MCF 10A (cell line): ENCODE results near the gene RASL11B. TPM values are rescaled to one million over a fixed set of nuclear protein-coding genes. Genes with fewer than 3 reads are reported as not detected.

Source experiments
- Bru-seq: library from RNA; stranded (reverse); fragments of 400-500 nt; gene quantifications from one replicate; lab custom pipeline; 2021; lab: Mats Ljungman, UMichigan
- BruChase-seq, 2 experiments: library from RNA; stranded (reverse); fragments of 400-500 nt; gene quantifications; one replicate each; lab custom pipeline; 2021; lab: Mats Ljungman, UMichigan
- BruUV-seq: library from RNA; stranded (reverse); fragments of 400-500 nt; replicated peaks from 2 replicates; lab custom pipeline; 2021; lab: Mats Ljungman, UMichigan
- CTCF ChIA-PET: fragments of 300-600 bp; sonication (Branson Sonifier 250); formaldehyde crosslinking; extraction: SDS; loops from one replicate; lab custom pipeline; 2021; ENCODE audit warnings: antibody characterized with exemption, inconsistent platforms; lab: Yijun Ruan, JAX
- POLR2A ChIA-PET: fragments of 300-600, 350-650 bp; sonication (Branson Sonifier 250); formaldehyde crosslinking; extraction: SDS; loops from one replicate; lab custom pipeline; 2020; ENCODE audit warnings: antibody characterized with exemption, inconsistent platforms; lab: Yijun Ruan, JAX
- DNase-seq: peaks from one replicate; pipeline ENCODE4 v3.0.0-alpha.2; 2018; ENCODE audit not compliant: unreplicated experiment
- H3K27ac Mint-ChIP-seq: one replicate; pipeline ENCODE4 v1.8.0; 2022; ENCODE audit warnings: mild to moderate bottlenecking, low read depth, mixed read lengths; ENCODE audit not compliant: unreplicated experiment
- H3K27me3 Mint-ChIP-seq: one replicate; pipeline ENCODE4 v1.8.0; 2022; ENCODE audit warnings: mixed read lengths; ENCODE audit not compliant: insufficient read depth, unreplicated experiment
- H3K36me3 Mint-ChIP-seq: one replicate; pipeline ENCODE4 v1.8.0; 2022; ENCODE audit warnings: mild to moderate bottlenecking, moderate library complexity, mixed read lengths; ENCODE audit not compliant: insufficient read depth, unreplicated experiment
- H3K4me1 Mint-ChIP-seq: one replicate; pipeline ENCODE4 v1.8.0; 2022; ENCODE audit warnings: mixed read lengths; ENCODE audit not compliant: insufficient read depth, unreplicated experiment
- H3K4me3 Mint-ChIP-seq: one replicate; pipeline ENCODE4 v1.8.0; 2022; ENCODE audit warnings: mild to moderate bottlenecking, moderate library complexity, mixed read lengths; ENCODE audit not compliant: unreplicated experiment
- H3K9me3 Mint-ChIP-seq: one replicate; pipeline ENCODE4 v1.8.0; 2022; ENCODE audit warnings: mixed read lengths; ENCODE audit not compliant: unreplicated experiment
- CTCF ChIP-seq: fragments of 200-600 bp; IDR thresholded peaks from one replicate; pipeline ENCODE4 v1.8.0; 2022; ENCODE audit warnings: antibody characterized with exemption, mild to moderate bottlenecking; ENCODE audit not compliant: unreplicated experiment
- intact Hi-C: fragments of 100-400 bp; cut with micrococcal nuclease; formaldehyde crosslinking; loops from 2 replicates; pipeline ENCODE4 v1.14.1; 2022
- long read RNA-seq: library from polyadenylated mRNA; stranded (forward); transcript quantifications from one replicate; pipeline ENCODE4 v2.0.0, GENCODE V29; 2022
- total RNA-seq: library from RNA; stranded (reverse); gene quantifications from 2 replicates; pipeline ENCODE4 v1.2.3, GENCODE V29; 2022

The RASL11B gene
- total RNA-seq (1.7 and 2.6 TPM in 2 replicates), Bru-seq, nascent RNA (percentile 63 among the genes with signal in this experiment), BruChase-seq, experiment 1, labeled RNA remaining after a 6-hour chase (percentile 16 among the genes with signal in this experiment), BruChase-seq, experiment 2, labeled RNA remaining after a 2-hour chase (percentile 39 among the genes with signal in this experiment)
- long read RNA-seq, transcript RASL11B-201 (4 exons, 1,995 nt) = major isoform, 7 of 8 reads
- long read RNA-seq, partial matches to known transcripts = 0 of 8 reads
- long read RNA-seq, other reads (novel, unspliced or antisense) = 1 of 8 reads

GRCh38 chr4:52861879-52862616 is at the start of gene RASL11B:
RASL11B (plus strand) TSS chr4:52862317; CDS start chr4:52862508, 191 bp downstream.
- no peaks in the 10 kb centered on the region for H3K27me3 Mint-ChIP-seq
- H3K4me3 Mint-ChIP-seq = peak within 1 kb of the TSS; percentile 81
- H3K27ac Mint-ChIP-seq = no peak within 1 kb of the TSS
- ChIA-PET CTCF (interaction anchor here (0.7 to 1.4 kb wide), 3 partner anchors 23 to 316 kb away, joined by 3 to 6 read pairs (median 5); no protein-coding TSS in a partner anchor), POLR2A (interaction anchor here (0.9 to 4.6 kb wide), 8 partner anchors 9 to 149 kb away, joined by 3 to 30 read pairs (median 5); no protein-coding TSS in a partner anchor)
- TF ChIP-seq CTCF = no peak
- no TSS peak for BruUV-seq
- peaks cover 16% of the 10 kb centered on the region for H3K4me1 Mint-ChIP-seq
- peaks cover 30% of the 10 kb centered on the region for H3K36me3 Mint-ChIP-seq
- DNase-seq = peak; percentile 80
- H3K9me3 Mint-ChIP-seq = peaks cover 14% of the 10 kb centered on the region
- intact Hi-C loops = loop anchor here (2.0 to 5.0 kb wide), 4 partner anchors 21 to 149 kb away; partner anchors contain the start of gene ERVMER34-1

DNA sequence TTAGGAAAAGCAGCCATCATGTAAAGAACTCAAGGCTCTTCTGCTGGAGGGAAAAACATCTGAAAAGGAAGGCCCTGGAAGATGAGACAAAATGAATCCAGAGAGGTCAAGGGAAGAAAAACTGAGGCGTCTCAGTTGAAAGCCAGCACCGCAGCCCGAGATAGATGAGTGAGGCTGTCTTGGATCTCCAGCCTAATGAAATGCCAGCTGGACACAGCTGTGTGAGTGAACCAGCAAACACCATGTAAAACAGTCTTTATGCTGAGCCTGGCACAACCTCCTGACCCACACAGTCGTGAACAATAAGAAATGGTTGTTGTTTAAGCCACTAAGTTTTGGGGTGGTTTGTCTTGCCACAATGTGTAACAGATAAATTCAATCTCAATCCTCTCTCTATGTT is 48.6 kb upstream of the RASL11B start:
- ChIA-PET CTCF (no interaction called here), POLR2A (no interaction called here)
- no peak for TF ChIP-seq CTCF
- no peak for DNase-seq
- no peaks in the 10 kb centered on the region for H3K9me3 Mint-ChIP-seq
- H3K27me3 Mint-ChIP-seq = no peaks in the 10 kb centered on the region
- no TSS peak for BruUV-seq
- intact Hi-C loops = no loop called here
- H3K4me3 Mint-ChIP-seq = no peak overlapping the region
- H3K27ac Mint-ChIP-seq = no peak overlapping the region
- H3K4me1 Mint-ChIP-seq = no peaks in the 10 kb centered on the region
- no peaks in the 10 kb centered on the region for H3K36me3 Mint-ChIP-seq

DNA sequence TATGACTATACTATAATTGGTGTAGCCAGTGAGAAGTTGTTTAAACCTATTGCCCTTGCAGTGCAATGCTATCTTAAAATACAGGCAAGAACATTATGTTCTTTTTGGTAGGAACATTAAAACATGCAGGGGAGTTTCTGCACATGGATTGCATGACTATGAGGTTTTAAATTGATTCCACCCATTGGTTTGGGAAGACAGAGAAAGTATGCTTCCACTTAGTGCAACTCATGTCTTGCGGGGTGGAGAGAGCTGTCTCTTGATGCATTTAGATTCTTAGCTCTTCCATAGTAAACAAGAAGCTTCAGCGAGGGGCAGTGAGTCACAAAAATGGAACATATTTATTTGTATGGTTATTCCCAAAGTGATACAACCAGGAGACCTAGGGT is 39.5 kb upstream of the RASL11B start:
- intact Hi-C loops = loop anchor here (5.0 kb wide), 1 partner anchor 40 kb away; the partner anchor contains the start of gene RASL11B
- CTCF ChIA-PET = interaction anchor here (0.6 to 1.7 kb wide), 6 partner anchors 10 to 277 kb away, joined by 3 to 8 read pairs (median 4); no protein-coding TSS in a partner anchor
- no peaks in the 10 kb centered on the region for H3K27me3 Mint-ChIP-seq
- POLR2A ChIA-PET = interaction anchor here (0.6 to 3.9 kb wide), 10 partner anchors 9 to 602 kb away, joined by 3 to 124 read pairs (median 4); partner anchors contain the start of gene USP46
- no peak for TF ChIP-seq CTCF
- no peak overlapping the region for H3K4me3 Mint-ChIP-seq
- DNase-seq = no peak
- H3K27ac Mint-ChIP-seq = peak overlapping the region; percentile 92
- no TSS peak for BruUV-seq
- peaks cover 30% of the 10 kb centered on the region for H3K4me1 Mint-ChIP-seq
- H3K9me3 Mint-ChIP-seq = peaks cover 8% of the 10 kb centered on the region
- H3K36me3 Mint-ChIP-seq = no peaks in the 10 kb centered on the region
